ENCODE results near the gene SLC19A1.
"Not testable (repeated sequence)": the region's sequence is repeated elsewhere in the genome, so short reads cannot be mapped to it uniquely, and the experiment has no call there.

DNA sequence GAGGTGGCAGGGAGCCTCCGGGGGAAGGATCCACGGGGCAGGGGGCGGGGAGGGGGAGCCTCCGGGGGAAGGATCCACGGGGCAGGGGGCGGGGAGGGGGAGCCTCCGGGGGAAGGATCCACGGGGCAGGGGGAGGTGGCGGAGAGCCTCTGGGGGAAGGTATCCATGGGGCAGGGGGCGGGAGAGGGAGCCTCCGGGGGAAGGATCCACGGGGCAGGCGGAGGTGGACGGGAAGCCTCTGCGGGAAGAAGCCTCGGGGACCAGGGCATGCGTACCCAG is 11.2 kb downstream of the SLC19A1 start:
- TF ChIP-seq EP300 (IDR thresholded peaks at IDR 0.05; ENCODE audit: borderline replicate concordance in 1 of 2, low read depth in 1 of 2, low read length in 1 of 2); SMC3 (IDR thresholded peaks at IDR 0.05; ENCODE audit: low read depth, low read length); YY1 (IDR thresholded peaks at IDR 0.05; ENCODE audit: low read depth); TAF1 (IDR thresholded peaks at IDR 0.05; ENCODE audit: borderline replicate concordance, low read depth, low read length): not testable (repeated sequence)
- TF ChIP-seq, protein P1, sequence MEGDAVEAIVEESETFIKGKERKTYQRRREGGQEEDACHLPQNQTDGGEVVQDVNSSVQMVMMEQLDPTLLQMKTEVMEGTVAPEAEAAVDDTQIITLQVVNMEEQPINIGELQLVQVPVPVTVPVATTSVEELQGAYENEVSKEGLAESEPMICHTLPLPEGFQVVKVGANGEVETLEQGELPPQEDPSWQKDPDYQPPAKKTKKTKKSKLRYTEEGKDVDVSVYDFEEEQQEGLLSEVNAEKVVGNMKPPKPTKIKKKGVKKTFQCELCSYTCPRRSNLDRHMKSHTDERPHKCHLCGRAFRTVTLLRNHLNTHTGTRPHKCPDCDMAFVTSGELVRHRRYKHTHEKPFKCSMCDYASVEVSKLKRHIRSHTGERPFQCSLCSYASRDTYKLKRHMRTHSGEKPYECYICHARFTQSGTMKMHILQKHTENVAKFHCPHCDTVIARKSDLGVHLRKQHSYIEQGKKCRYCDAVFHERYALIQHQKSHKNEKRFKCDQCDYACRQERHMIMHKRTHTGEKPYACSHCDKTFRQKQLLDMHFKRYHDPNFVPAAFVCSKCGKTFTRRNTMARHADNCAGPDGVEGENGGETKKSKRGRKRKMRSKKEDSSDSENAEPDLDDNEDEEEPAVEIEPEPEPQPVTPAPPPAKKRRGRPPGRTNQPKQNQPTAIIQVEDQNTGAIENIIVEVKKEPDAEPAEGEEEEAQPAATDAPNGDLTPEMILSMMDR (IDR thresholded peaks at IDR 0.05), result not testable (repeated sequence)

Measured in SK-N-SH (cell line).